H1 (cell line): ENCODE measurements around the gene KDM1A. TPM values are rescaled to one million over a fixed set of nuclear protein-coding genes. Genes with fewer than 3 reads are reported as not detected.

Source experiments
- CTCF ChIA-PET: fragments of 300-600 bp; sonication (Branson Sonifier 250); formaldehyde crosslinking; loops from one replicate; lab custom pipeline; 2021; ENCODE audit not compliant: partially characterized antibody; lab: Charles Lee
- POLR2A ChIA-PET: fragments of 300-600 bp; sonication (Branson Sonifier 250); formaldehyde crosslinking; loops from one replicate; lab custom pipeline; 2021; ENCODE audit warnings: inconsistent platforms; ENCODE audit not compliant: partially characterized antibody; lab: Charles Lee
- DNase-seq, 2 experiments: peaks; one replicate each; pipeline versions ENCODE4 v3.0.0 to v3.0.0-alpha.2; 2010 to 2022; ENCODE audit warnings: low spot score in 2 of 2, low read depth in 1 of 2, mixed read lengths in 1 of 2
- FAIRE-seq: peaks from 2 replicates; lab custom pipeline; 2011; peaks lifted over from hg19 to GRCh38; lab: Jason Lieb, UNC
- H2AFZ ChIP-seq: 2 replicates; pipeline ENCODE4 v1.8.1; 2012; ENCODE audit warnings: low read length, inconsistent platforms
- H2AK5ac ChIP-seq: 2 replicates; pipeline ENCODE4 v1.6.1; 2013; ENCODE audit warnings: low read depth, low read length
- H2BK120ac ChIP-seq: replicated peaks from 2 replicates; pipeline ENCODE3; 2013; ENCODE audit warnings: low read depth, low read length, inconsistent platforms
- H2BK12ac ChIP-seq: 2 replicates; pipeline ENCODE4 v1.6.1; 2013; ENCODE audit warnings: low read depth, low read length
- H2BK15ac ChIP-seq: 2 replicates; pipeline ENCODE4 v1.6.1; 2013; ENCODE audit warnings: low read length
- H2BK20ac ChIP-seq: 2 replicates; pipeline ENCODE4 v1.6.1; 2013; ENCODE audit warnings: low read length
- H2BK5ac ChIP-seq: 2 replicates; pipeline ENCODE4 v1.6.1; 2013; ENCODE audit warnings: low read depth, low read length
- H3K14ac ChIP-seq: 2 replicates; pipeline ENCODE4 v1.6.1; 2013; ENCODE audit warnings: inconsistent platforms; ENCODE audit not compliant: insufficient read length
- H3K18ac ChIP-seq: 2 replicates; pipeline ENCODE4 v1.6.1; 2013; ENCODE audit warnings: low read length; ENCODE audit errors: extremely low read depth
- H3K23ac ChIP-seq: 2 replicates; pipeline ENCODE4 v1.6.1; 2013; ENCODE audit warnings: inconsistent platforms; ENCODE audit not compliant: insufficient read length
- H3K23me2 ChIP-seq: 2 replicates; pipeline ENCODE4 v1.6.1; 2013; ENCODE audit warnings: low read depth, low read length
- H3K27ac ChIP-seq: 2 replicates; pipeline ENCODE4 v1.6.1; 2011; ENCODE audit warnings: low read depth, low read length, inconsistent platforms
- H3K27me3 ChIP-seq, 4 experiments: replicated peaks in 1 of 4; 1 replicate in 1 of 4; 2 replicates in 3 of 4; pipeline versions ENCODE4 v1.6.1 to v1.8.1; 2011 to 2013; ENCODE audit warnings: low read length in 3 of 4, mild to moderate bottlenecking in 3 of 4, inconsistent platforms in 2 of 4, mixed read lengths in 2 of 4, moderate library complexity in 1 of 4; ENCODE audit not compliant: control insufficient read depth in 3 of 4, insufficient read depth in 3 of 4; ENCODE audit errors: extremely low read depth in 1 of 4
- H3K36me3 ChIP-seq, 4 experiments: 2 replicates each; pipeline versions ENCODE4 v1.6.1 to v1.8.1; 2011 to 2013; ENCODE audit warnings: mild to moderate bottlenecking in 4 of 4, low read length in 3 of 4, moderate library complexity in 2 of 4, control low read depth in 1 of 4, inconsistent platforms in 1 of 4; ENCODE audit not compliant: insufficient read depth in 4 of 4, control insufficient read depth in 2 of 4
- H3K4ac ChIP-seq: replicated peaks from 2 replicates; pipeline ENCODE3; 2013; ENCODE audit warnings: low read length, low read depth, mixed read lengths, inconsistent platforms; ENCODE audit not compliant: insufficient read length
- H3K4me1 ChIP-seq, 4 experiments: replicated peaks in 1 of 4; 1 replicate in 1 of 4; 2 replicates in 3 of 4; pipeline versions ENCODE4 v1.6.1 to v1.8.1; 2011 to 2013; ENCODE audit warnings: low read length in 3 of 4, inconsistent platforms in 2 of 4, mixed read lengths in 1 of 4; ENCODE audit not compliant: insufficient read depth in 4 of 4, control insufficient read depth in 3 of 4
- H3K4me2 ChIP-seq, 2 experiments: 2 replicates each; pipeline versions ENCODE4 v1.6.1 to v1.8.1; 2011 to 2013; ENCODE audit warnings: low read depth in 2 of 2, low read length in 2 of 2, control low read depth in 1 of 2, inconsistent platforms in 1 of 2, mild to moderate bottlenecking in 1 of 2; ENCODE audit not compliant: insufficient read depth in 1 of 2
- H3K4me3 ChIP-seq, 4 experiments: fragments of 200-600, 300-600 bp in 1 of 4; sonication (generic), shearing (Covaris generic), sonication (Bioruptor Twin) in 1 of 4; 2 replicates each; pipeline versions ENCODE4 v1.5.1 to v1.8.1; 2011 to 2016; ENCODE audit warnings: low read length in 4 of 4, low read depth in 3 of 4, control low read depth in 2 of 4, inconsistent platforms in 2 of 4, mild to moderate bottlenecking in 2 of 4, mixed read lengths in 1 of 4, moderate library complexity in 1 of 4; ENCODE audit not compliant: insufficient read depth in 2 of 4; ENCODE audit errors: extremely low read depth in 1 of 4
- H3K56ac ChIP-seq: replicated peaks from 2 replicates; pipeline ENCODE3; 2013; ENCODE audit warnings: low read depth, mild to moderate bottlenecking, mixed read lengths, low read length, inconsistent platforms; ENCODE audit not compliant: insufficient read length
- H3K79me1 ChIP-seq: 2 replicates; pipeline ENCODE4 v1.6.1; 2013; ENCODE audit warnings: low read depth, low read length, control low read depth
- H3K79me2 ChIP-seq, 2 experiments: 2 replicates each; pipeline versions ENCODE4 v1.6.1 to v1.8.1; 2012 to 2013; ENCODE audit warnings: low read length in 2 of 2, mild to moderate bottlenecking in 2 of 2, inconsistent platforms in 1 of 2; ENCODE audit not compliant: insufficient read depth in 2 of 2, control insufficient read depth in 1 of 2
- H3K9ac ChIP-seq, 4 experiments: replicated peaks in 1 of 4; 1 replicate in 1 of 4; 2 replicates in 3 of 4; pipeline versions ENCODE4 v1.6.1 to v1.8.1; 2011 to 2013; ENCODE audit warnings: low read depth in 3 of 4, low read length in 3 of 4, control low read depth in 2 of 4, mild to moderate bottlenecking in 2 of 4, moderate library complexity in 2 of 4, inconsistent platforms in 1 of 4; ENCODE audit errors: extremely low read depth in 1 of 4
- H3K9me3 ChIP-seq, 2 experiments: 2 replicates each; pipeline versions ENCODE4 v1.6.1 to v1.8.1; 2012 to 2013; ENCODE audit warnings: mild to moderate bottlenecking in 2 of 2, moderate library complexity in 2 of 2, control low read depth in 1 of 2, inconsistent platforms in 1 of 2, low read depth in 1 of 2, low read length in 1 of 2, mixed read lengths in 1 of 2; ENCODE audit not compliant: insufficient read depth in 2 of 2
- H4K20me1 ChIP-seq, 2 experiments: replicated peaks in 1 of 2; 2 replicates each; pipeline versions ENCODE3 to v1.8.1; 2011 to 2013; ENCODE audit warnings: inconsistent platforms in 2 of 2, low read length in 2 of 2, mild to moderate bottlenecking in 1 of 2; ENCODE audit not compliant: insufficient read depth in 2 of 2, control insufficient read depth in 1 of 2
- H4K5ac ChIP-seq: 2 replicates; pipeline ENCODE4 v1.6.1; 2013; ENCODE audit warnings: low read length, low read depth, mixed read lengths, inconsistent platforms; ENCODE audit not compliant: insufficient read length
- H4K8ac ChIP-seq: 2 replicates; pipeline ENCODE4 v1.8.0; 2013; ENCODE audit warnings: mild to moderate bottlenecking, moderate library complexity, low read length, inconsistent platforms; ENCODE audit not compliant: insufficient read depth; ENCODE audit errors: extremely low read depth
- H4K91ac ChIP-seq: replicated peaks from 2 replicates; pipeline ENCODE3; 2013; ENCODE audit warnings: low read length, mixed read lengths, inconsistent platforms; ENCODE audit not compliant: insufficient read length
- CREB1 ChIP-seq: IDR thresholded peaks from 2 replicates; pipeline ENCODE4 v1.6.1; 2012; ENCODE audit warnings: inconsistent platforms
- CTCF ChIP-seq, 3 experiments: IDR thresholded peaks; 1 replicate in 2 of 3; 2 replicates in 1 of 3; pipeline versions ENCODE4 v1.5.1 to v1.6.1; 2011; ENCODE audit warnings: low read length in 3 of 3, mild to moderate bottlenecking in 3 of 3, inconsistent platforms in 2 of 3, low read depth in 1 of 3, moderate library complexity in 1 of 3; ENCODE audit not compliant: insufficient read depth in 1 of 3; ENCODE audit errors: control extremely low read depth in 1 of 3
- EP300 ChIP-seq, 2 experiments: IDR thresholded peaks; 1 replicate in 1 of 2; 2 replicates in 1 of 2; pipeline ENCODE4 v1.6.1; 2011 to 2012; ENCODE audit warnings: low read depth in 2 of 2, low read length in 2 of 2, mild to moderate bottlenecking in 2 of 2, borderline replicate concordance in 1 of 2, inconsistent platforms in 1 of 2, moderate library complexity in 1 of 2
- FOSL1 ChIP-seq: IDR thresholded peaks from 2 replicates; pipeline ENCODE4 v1.6.1; 2011; ENCODE audit warnings: mild to moderate bottlenecking, low read depth, low read length, moderate library complexity; ENCODE audit not compliant: insufficient read depth
- HDAC6 ChIP-seq: IDR thresholded peaks from one replicate; pipeline ENCODE4 v1.7.1; 2012; ENCODE audit warnings: low read depth, mild to moderate bottlenecking, inconsistent platforms, low read length, moderate library complexity
- JUN ChIP-seq: IDR thresholded peaks from 2 replicates; pipeline ENCODE4 v1.6.1; 2011; ENCODE audit warnings: low read depth, mild to moderate bottlenecking, improper control_type of control experiment, low read length
- PHF8 ChIP-seq: fragments of 200-600 bp; sonication (generic); conservative IDR thresholded peaks from 2 replicates; pipeline ENCODE4 v1.7.1; 2012; ENCODE audit warnings: low read depth, mild to moderate bottlenecking, inconsistent platforms, low read length, moderate library complexity
- POLR2A ChIP-seq, 2 experiments: IDR thresholded peaks; 1 replicate in 1 of 2; 2 replicates in 1 of 2; pipeline ENCODE4 v1.6.1; 2011; ENCODE audit warnings: low read depth in 2 of 2, low read length in 2 of 2, mild to moderate bottlenecking in 2 of 2; ENCODE audit errors: control extremely low read depth in 1 of 2
- RBBP5 ChIP-seq: IDR thresholded peaks from 2 replicates; pipeline ENCODE4 v1.7.1; 2012; ENCODE audit warnings: low read depth, mild to moderate bottlenecking, inconsistent platforms, low read length, moderate library complexity, borderline replicate concordance
- SUZ12 ChIP-seq: fragments of 200-600 bp; sonication (generic); IDR thresholded peaks from 2 replicates; pipeline ENCODE4 v1.6.1; 2012; ENCODE audit warnings: mild to moderate bottlenecking, inconsistent platforms, low read length, moderate library complexity, mixed read lengths
- TAF1 ChIP-seq: IDR thresholded peaks from 2 replicates; pipeline ENCODE4 v1.6.1; 2011; ENCODE audit warnings: mild to moderate bottlenecking, low read depth, low read length
- TAF7 ChIP-seq: optimal IDR thresholded peaks from 2 replicates; pipeline ENCODE3; 2011; ENCODE audit warnings: low read depth, mild to moderate bottlenecking, inconsistent platforms, low read length, moderate library complexity, borderline replicate concordance
- WGBS, 2 experiments: shearing (Covaris generic) in 1 of 2; methylation state at CpG; one replicate each; pipeline versions ENCODE4 v1.1.6 to v1.1.7; 2013 to 2015; ENCODE audit warnings: low lambda C conversion rate in 2 of 2, mixed read lengths in 2 of 2, inconsistent platforms in 1 of 2, low coverage in 1 of 2, missing lambda C conversion rate in 1 of 2; ENCODE audit not compliant: insufficient replicate concordance in 2 of 2, insufficient coverage in 1 of 2, insufficient read length in 1 of 2; ENCODE audit errors: extremely low coverage in 1 of 2, missing lambda C conversion rate in 1 of 2; 5-methylcytosine and 5-hydroxymethylcytosine counted together
- polyA plus RNA-seq, 7 experiments: library from polyadenylated mRNA; depleted of rRNA in 3 of 7; stranded (reverse) in 5 of 7; unstranded in 2 of 7; fragments of >200 nt in 5 of 7; fragments of 200-250 nt in 2 of 7; gene quantifications; 1 replicate in 5 of 7; 2 replicates in 1 of 7; 4 replicates in 1 of 7; pipeline versions ENCODE4 v1.2.1 to v1.2.3, GENCODE V29; 2011 to 2013; ENCODE audit warnings: missing spikeins in 2 of 7, mixed read lengths in 2 of 7
- total RNA-seq: library from RNA; stranded (reverse); fragmentation: NEBNext Ultra II Directional; extraction: Animal tissue kit (Norgen Biotek cat#: 25700); gene quantifications from 2 replicates; pipeline ENCODE4 v1.2.1, GENCODE V29; 2021

The KDM1A gene
- total and polyA plus RNA-seq, 2 of the 8 experiments (the other 6 are each of a cell fraction or from before 2014, with no cell fraction given) = 216 to 275 TPM

GRCh38 chr1:23026568-23026967 is 7.3 kb downstream of the KDM1A start:
- Histone ChIP-seq H3K9ac (no peak overlapping the region), H3K79me1 (no peaks in the 10 kb centered on the region), H2AK5ac (no peak overlapping the region), H2BK5ac (no peak overlapping the region), H3K18ac (no peak overlapping the region), H2BK12ac (no peak overlapping the region), H3K23me2 (no peaks in the 10 kb centered on the region), H2AFZ (no peak overlapping the region), H3K79me2 (peaks cover 65 to 100% of the 10 kb centered on the region in 2 experiments), H3K56ac (no peak overlapping the region), H3K4me3 (no peak overlapping the region), H4K8ac (no peak overlapping the region), H3K4me2 (no peak overlapping the region), H4K91ac (no peak overlapping the region), H3K23ac (no peak overlapping the region), H3K27me3 (no peaks in the 10 kb centered on the region), H2BK20ac (no peak overlapping the region), H2BK15ac (no peak overlapping the region), H4K20me1 (peaks cover 14 to 33% of the 10 kb centered on the region in 2 experiments), H3K4ac (no peak overlapping the region), H3K36me3 (peaks cover 0 to 8% (median 0%) of the 10 kb centered on the region in 4 experiments; a peak in 2 of 8 replicates), H3K14ac (no peak overlapping the region), H3K9me3 (peaks cover 0 to 14% of the 10 kb centered on the region in 2 experiments; a peak in 2 of 4 replicates), H2BK120ac (no peak overlapping the region), H3K4me1 (no peaks in the 10 kb centered on the region), H4K5ac (no peak overlapping the region), H3K27ac (no peak overlapping the region)
- CTCF ChIA-PET = interaction anchor here (1.0 to 2.1 kb wide), 2 partner anchors 11 to 158 kb away, joined by 3 to 6 read pairs; no protein-coding TSS in a partner anchor
- POLR2A ChIA-PET = no interaction called here
- no peak for FAIRE-seq
- WGBS, 2 experiments = 81% methylated on average over 2 of the region's 2 CpGs; no CpG with 5 or more reads in 1 of the 2 experiments
- DNase-seq = no peak
- TF ChIP-seq PHF8 (no peak), POLR2A (IDR thresholded peaks at IDR 0.05; ENCODE audit: control extremely low read depth in 1 of 2, low read depth in 2 of 2, low read length in 2 of 2) (no peak), HDAC6 (no peak), FOSL1 (no peak), JUN (no peak), RBBP5 (no peak), CTCF (IDR thresholded peaks at IDR 0.05; ENCODE audit: control extremely low read depth in 1 of 3, insufficient read depth in 1 of 3, low read depth in 1 of 3, low read length in 3 of 3) (no peak), SUZ12 (no peak), TAF7 (no peak), EP300 (IDR thresholded peaks at IDR 0.05; ENCODE audit: borderline replicate concordance in 1 of 2, low read depth in 2 of 2, low read length in 2 of 2) (no peak), CREB1 (no peak), TAF1 (no peak)
